Islet of Langerhans (tissue), 1 donor: ENCODE data around the gene AOX1.
"Not testable (repeated sequence)": the region's sequence is repeated elsewhere in the genome, so short reads cannot be mapped to it uniquely, and the experiment has no call there.

ENCODE experiments used
- FAIRE-seq: peaks from one replicate; lab custom pipeline; 2011; peaks lifted over from hg19 to GRCh38; lab: Jason Lieb, UNC

AOX1 gene

GRCh38 chr2:200602584-200602983 lies 16.8 kb downstream of the AOX1 start:
- no peak for FAIRE-seq

DNA sequence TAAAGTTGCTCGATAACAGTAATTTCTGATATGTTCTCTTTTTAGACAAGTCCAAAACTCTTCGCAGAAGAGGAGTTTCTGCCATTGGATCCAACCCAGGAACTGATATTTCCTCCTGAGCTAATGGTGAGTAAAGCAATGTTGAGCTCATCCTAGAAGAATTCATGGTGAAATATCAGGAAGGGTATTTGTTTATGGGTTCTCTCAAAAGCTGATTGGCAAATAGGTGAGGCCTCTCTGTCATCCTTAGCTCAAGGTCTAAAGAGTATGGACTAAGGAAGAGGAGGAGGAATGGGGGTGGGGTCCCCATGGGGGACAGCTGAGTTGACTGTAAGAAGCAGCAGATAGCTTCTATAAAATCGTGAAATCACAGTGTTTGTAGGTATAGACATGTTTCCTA lies 18.2 kb downstream of the AOX1 start:
- FAIRE-seq = no peak

- no peak for FAIRE-seq
Observed at GRCh38 chr2:200604571-200605255, 18.9 kb downstream of the AOX1 start.

DNA sequence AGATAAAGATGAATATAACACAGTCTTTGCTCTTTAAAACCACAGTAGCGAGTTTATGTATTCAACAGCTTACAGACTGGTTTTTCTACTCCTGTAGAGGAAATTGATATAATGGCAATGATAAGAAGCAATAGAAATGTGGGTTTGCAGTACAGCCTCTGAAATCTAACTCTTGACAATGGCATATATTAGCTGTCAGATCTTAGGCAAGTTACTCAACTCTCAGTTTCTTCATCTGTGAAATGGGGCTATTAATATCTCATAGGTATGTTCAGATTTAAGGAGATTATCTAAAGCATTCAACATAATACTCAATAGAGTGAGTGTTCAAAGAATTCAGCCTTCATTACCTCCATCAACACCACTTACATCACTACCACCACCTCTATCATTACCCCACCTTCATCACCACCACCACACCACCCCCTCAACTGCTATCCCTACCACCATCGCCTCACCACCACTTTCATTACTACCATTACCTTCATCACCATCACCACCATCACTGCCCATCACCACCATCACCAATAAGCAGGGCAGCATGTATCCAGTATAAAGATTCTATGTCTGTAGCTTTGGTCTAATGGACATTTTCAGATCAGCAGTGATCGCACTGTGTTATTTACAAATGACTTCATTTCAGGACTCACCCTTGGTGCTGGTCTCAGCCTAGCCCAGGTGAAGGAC lies 22.7 kb downstream of the AOX1 start:
- no peak for FAIRE-seq

DNA sequence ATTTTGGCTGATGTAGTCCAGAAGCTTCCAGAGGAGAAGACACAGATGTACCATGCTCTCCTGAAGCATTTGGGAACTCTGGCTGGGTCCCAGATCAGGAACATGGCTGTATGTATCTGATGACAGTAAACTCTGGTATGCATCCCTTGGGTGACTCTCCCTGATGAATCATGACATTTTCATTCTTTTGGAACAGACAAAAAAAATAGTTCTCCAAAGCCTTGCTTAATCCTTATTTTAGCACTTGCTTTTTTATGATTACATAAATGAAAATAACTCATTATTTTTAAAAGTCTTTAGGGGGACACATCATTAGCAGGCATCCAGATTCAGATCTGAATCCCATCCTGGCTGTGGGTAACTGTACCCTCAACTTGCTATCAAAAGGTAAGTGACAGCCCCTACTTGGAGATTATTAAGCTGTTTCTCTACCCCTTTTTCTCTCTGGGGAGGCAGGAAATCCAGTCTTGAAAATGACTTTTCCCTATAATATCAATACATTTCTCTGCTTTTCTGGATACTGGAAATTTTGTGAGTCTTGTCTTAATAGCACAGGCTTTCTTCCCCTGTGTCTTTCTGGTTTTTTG lies 23.3 kb downstream of the AOX1 start:
- FAIRE-seq = no peak

- FAIRE-seq = not testable (repeated sequence)
Observed at GRCh38 chr2:200610217-200610616, 24.4 kb downstream of the AOX1 start.

DNA sequence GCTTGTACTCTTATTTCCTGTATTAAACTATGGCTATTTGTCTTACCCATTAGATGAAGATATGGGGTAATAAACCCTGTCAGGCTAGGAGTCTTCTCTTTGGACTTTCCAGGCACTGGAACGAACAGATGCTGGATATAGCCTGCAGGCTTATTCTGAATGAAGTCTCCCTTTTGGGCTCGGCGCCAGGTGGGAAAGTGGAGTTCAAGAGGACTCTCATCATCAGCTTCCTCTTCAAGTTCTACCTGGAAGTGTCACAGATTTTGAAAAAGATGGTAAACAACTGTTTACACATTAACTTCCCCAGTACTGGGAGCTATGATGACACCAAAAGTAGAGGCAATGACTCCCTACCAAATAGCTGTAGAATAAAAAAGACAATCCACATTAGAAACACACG lies 27.9 kb downstream of the AOX1 start:
- FAIRE-seq = no peak

DNA sequence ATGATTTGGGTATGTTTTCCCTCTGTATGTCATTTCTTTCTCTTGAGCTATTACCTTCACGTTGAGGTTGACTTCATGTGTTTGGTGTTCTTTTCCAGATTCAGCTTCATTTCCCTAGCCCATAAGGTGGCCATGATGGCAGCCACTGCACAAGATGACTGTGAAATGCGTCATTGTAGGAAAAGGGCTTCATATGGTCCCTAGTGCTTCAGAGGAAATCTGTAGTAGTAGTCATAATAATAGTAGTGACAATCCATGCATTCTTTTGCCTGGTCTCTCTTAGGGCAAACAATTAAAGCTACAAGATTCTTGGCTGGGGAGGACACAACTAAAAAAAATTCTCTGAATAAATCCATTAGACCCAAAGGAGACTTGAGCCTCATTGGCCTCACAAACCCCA lies 28.4 kb downstream of the AOX1 start:
- no peak for FAIRE-seq

- FAIRE-seq = no peak
Observed at GRCh38 chr2:200615247-200615646, 29.4 kb downstream of the AOX1 start.

GRCh38 chr2:200616193-200616592 lies 30.4 kb downstream of the AOX1 start:
- FAIRE-seq = peak; percentile 53

DNA sequence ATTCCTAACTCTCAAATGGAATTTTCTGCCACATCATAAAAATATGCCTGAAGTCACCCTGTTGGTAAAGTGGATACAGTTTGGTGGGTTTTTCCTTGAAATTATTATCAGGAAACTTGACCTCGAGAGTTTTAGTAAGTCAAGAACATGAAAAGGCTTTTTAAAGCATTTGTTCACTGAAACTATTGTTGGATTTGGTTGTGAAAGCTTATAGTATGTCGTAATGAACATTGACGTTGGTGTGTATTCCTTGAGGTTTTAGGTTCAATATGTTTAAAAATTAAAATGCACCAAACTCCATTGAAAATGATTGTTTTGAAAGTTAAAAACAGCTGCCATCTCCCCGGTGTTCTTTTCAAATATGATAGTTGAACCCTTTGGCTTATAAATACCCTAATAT lies 30.8 kb downstream of the AOX1 start:
- FAIRE-seq = no peak

DNA sequence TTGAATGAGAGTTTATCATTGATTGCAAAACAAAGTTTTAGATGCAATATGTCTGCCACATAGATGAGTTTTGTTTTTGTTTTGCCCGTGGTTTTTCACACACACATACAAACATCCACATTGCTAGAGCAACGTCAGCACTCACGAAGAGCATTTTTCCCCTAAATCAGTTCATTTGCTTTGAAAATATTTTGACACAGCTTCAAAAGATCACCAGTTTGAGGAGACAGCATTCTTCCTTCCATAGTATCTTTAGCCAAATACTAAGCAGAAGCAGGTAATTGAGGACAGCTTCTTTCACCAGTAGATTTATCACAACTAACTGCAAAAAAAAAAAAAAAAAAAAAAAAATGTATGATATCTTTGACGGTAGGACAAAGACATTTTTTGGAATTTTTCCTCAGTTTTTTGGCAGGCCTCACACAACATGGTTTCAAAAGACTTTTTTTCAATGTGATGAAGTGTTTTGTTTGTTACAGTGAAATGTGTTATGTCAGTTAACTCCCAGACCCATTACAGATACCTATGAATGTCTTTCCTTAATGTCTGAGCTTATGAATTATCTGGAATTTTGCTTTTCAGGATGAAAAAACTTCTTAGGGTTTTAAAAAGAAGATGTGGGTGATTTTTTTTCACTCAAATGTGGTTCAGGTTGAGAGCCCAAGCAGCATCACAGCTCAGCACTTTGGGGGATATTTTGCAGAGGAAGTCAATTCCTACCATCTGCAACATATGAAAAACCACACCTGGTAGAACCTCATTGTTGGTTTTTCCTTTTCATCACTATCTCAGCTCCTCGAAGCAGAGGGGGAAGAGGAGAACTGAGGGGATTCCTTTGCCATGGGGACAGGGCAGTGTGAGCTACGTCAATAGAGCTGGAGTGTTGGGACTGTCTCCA lies 31.6 kb downstream of the AOX1 start:
- FAIRE-seq = no peak

- no peak for FAIRE-seq
Observed at GRCh38 chr2:200618054-200618419, 32.2 kb downstream of the AOX1 start.

DNA sequence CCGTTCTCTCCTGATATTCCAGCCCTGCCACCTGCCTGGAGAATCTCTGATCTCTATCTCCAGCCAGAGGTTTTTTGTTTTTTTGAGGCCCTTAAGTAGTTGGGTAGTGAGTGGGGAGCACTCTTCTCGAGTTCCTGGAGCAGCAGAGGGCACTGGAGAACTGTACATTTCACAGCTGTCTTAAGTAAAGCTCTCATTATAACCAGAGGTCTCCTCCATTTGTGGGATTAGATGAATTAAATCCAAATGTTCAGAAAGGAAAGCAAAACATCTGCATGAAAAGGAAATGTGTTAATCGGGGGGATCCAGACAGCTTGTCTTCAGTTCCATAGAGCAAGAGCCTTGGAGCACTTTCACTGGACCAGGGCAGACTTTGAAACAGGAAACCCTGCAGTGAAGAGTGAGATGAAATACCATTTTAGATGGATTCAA lies 32.8 kb downstream of the AOX1 start:
- FAIRE-seq = no peak

- no peak for FAIRE-seq
Observed at GRCh38 chr2:200619279-200619678, 33.5 kb downstream of the AOX1 start.

GRCh38 chr2:200620606-200621390 lies 35.0 kb downstream of the AOX1 start:
- no peak for FAIRE-seq

GRCh38 chr2:200622106-200622505 lies 36.3 kb downstream of the AOX1 start:
- no peak for FAIRE-seq

- no peak for FAIRE-seq
Observed at GRCh38 chr2:200624026-200624425, 38.2 kb downstream of the AOX1 start.

DNA sequence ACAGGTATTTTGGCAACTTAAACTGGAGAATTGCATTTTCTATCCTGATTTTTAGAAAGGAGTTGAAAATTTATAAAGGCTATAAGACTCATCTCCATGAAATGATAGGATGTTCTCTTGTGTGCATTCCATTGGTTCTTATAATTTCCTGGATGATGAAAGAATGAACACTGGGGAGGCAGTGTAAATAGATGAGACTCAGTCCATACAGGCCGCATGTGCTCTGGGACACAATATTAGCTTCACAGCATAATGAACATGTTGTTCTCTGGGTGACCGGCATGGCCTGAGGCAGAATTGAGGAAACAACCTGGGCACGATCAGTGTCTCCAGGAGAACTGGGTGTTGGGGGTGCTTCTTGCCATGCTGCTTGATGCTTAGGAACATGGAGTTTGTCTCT lies 38.8 kb downstream of the AOX1 start:
- FAIRE-seq = no peak

- no peak for FAIRE-seq
Observed at GRCh38 chr2:200625282-200625681, 39.5 kb downstream of the AOX1 start.

DNA sequence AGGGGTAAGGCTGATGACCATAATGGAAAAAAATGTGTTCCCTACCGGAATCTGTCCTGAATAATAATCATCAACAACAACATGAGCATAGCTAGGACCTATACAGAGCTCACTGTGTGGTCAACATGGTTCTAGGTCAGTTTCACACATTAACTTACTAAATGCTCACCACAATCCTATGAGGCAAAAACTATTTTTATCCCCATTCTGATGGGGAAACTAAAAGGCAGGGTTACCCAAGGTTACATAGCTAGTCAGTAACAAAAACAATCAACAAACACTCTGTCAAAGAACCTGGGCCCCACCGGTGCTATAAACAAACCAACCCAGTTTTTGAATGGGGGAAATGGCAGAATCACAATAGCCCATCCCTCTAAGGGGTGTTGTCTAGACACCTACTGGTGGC lies 40.1 kb downstream of the AOX1 start:
- FAIRE-seq = no peak
